NCI-H2107 treated with DMSO at 0.1 percent for 48 hours (cell line): ENCODE results near the gene PODN.

Experiments
- DNase-seq: peaks from one replicate; lab custom pipeline; 2025; ENCODE audit not compliant: unreplicated experiment; lab: John Stamatoyannopoulos, UW

The PODN gene

GRCh38 chr1:53061859-53062707 is at the start of gene PODN:
Gene PODN (plus strand): TSS chr1:53062213. CDS start chr1:53069856, 7,643 bp downstream.
- peak; percentile 13 for DNase-seq

GRCh38 chr1:53014791-53015507 is 47.1 kb upstream of the PODN start:
- peak; percentile 92 for DNase-seq

- no peak for DNase-seq
These were observed 46.5 kb upstream of the PODN start for GRCh38 chr1:53015508-53015860.

- no peak for DNase-seq
These were observed 45.3 kb upstream of the PODN start for GRCh38 chr1:53016705-53017104.

GRCh38 chr1:53020588-53020987 is 41.4 kb upstream of the PODN start:
- no peak for DNase-seq

GRCh38 chr1:53022179-53022578 is 39.8 kb upstream of the PODN start:
- DNase-seq, result no peak

- no peak for DNase-seq
These were observed 38.5 kb upstream of the PODN start for GRCh38 chr1:53023546-53023945.

GRCh38 chr1:53024117-53024516 is 37.9 kb upstream of the PODN start:
- no peak for DNase-seq

- DNase-seq, result no peak
These were observed 36.8 kb upstream of the PODN start for GRCh38 chr1:53025034-53025768.

GRCh38 chr1:53025769-53026112 is 36.3 kb upstream of the PODN start:
- no peak for DNase-seq

GRCh38 chr1:53026254-53026653 is 35.8 kb upstream of the PODN start:
- DNase-seq, result no peak

- no peak for DNase-seq
These were observed 30.3 kb upstream of the PODN start for GRCh38 chr1:53031732-53032131.

- DNase-seq, result no peak
These were observed 24.9 kb upstream of the PODN start for GRCh38 chr1:53037159-53037558.

- DNase-seq, result no peak
These were observed 23.4 kb upstream of the PODN start for GRCh38 chr1:53038566-53038965.

GRCh38 chr1:53043271-53043670 is 18.7 kb upstream of the PODN start:
- no peak for DNase-seq

GRCh38 chr1:53044926-53045325 is 17.1 kb upstream of the PODN start:
- DNase-seq, result no peak

- DNase-seq, result no peak
These were observed 15.1 kb upstream of the PODN start for GRCh38 chr1:53046930-53047329.

GRCh38 chr1:53047737-53048736 is 14.0 kb upstream of the PODN start:
- DNase-seq, result peak; percentile 96

GRCh38 chr1:53048960-53049573 is 12.9 kb upstream of the PODN start:
- DNase-seq, result no peak

- DNase-seq, result no peak
These were observed 12.4 kb upstream of the PODN start for GRCh38 chr1:53049574-53049967.
